DLD1 (cell line): ENCODE results near the gene WDR20.
"Not testable (repeated sequence)": the region's sequence is repeated elsewhere in the genome, so short reads cannot be mapped to it uniquely, and the experiment has no call there.

ENCODE experiments used
- in situ Hi-C: cut with HindIII; loops from 2 replicates; pipeline ENCODE4 v1.10.0; 2017; ENCODE audit warnings: low sequenced_read_pairs

The WDR20 gene

GRCh38 chr14:102131741-102132140 lies 8.0 kb upstream of the WDR20 start:
- in situ Hi-C loops, result no loop called here

GRCh38 chr14:102134021-102134420 lies 5.7 kb upstream of the WDR20 start:
- in situ Hi-C loops, result not testable (repeated sequence)

GRCh38 chr14:102134719-102135118 lies 5.0 kb upstream of the WDR20 start:
- in situ Hi-C loops, result not testable (repeated sequence)

- in situ Hi-C loops, result not testable (repeated sequence)
These were observed 4.2 kb upstream of the WDR20 start for GRCh38 chr14:102135456-102135855.

- in situ Hi-C loops, result no loop called here
These were observed 1.2 kb upstream of the WDR20 start for GRCh38 chr14:102138535-102138934.

DNA sequence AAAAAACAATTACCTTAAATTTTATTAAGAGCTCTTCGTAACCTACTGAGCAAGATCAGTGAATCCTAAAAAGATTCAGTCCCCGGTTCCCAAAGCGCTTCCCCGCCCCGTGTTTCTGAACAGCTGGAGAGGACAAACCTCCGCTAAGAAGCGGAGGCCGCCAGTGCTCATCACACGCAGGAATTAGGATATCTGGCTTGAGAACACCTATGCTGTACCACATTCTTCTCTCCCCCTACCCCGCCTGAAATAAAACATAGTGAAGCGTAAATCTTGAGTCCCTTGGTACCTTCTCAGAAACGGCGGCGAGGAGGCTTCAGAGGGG lies 774 bp upstream of the WDR20 start:
- in situ Hi-C loops, result no loop called here

GRCh38 chr14:102140027-102140749 lies 491 bp downstream of the WDR20 start:
- in situ Hi-C loops, result no loop called here

DNA sequence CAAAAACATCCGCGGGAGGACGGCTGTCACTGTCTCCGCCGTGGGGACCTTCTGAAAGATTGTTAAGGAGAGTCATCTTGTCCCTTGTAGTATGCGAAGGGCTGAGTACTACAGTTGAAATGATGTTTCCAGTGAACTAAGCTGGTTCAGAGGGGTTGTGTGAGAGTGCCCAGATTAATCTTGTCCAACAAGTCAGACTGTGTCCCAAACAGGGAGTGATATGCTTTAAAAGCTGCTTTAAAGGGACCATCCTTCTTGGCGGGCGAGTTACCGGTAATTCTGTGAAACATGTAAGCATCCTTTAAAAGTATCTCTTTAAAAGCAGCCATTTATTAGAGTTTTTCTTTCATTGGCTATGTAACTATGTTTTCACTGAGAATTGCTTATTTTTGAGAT lies 1.1 kb downstream of the WDR20 start:
- in situ Hi-C loops, result no loop called here

DNA sequence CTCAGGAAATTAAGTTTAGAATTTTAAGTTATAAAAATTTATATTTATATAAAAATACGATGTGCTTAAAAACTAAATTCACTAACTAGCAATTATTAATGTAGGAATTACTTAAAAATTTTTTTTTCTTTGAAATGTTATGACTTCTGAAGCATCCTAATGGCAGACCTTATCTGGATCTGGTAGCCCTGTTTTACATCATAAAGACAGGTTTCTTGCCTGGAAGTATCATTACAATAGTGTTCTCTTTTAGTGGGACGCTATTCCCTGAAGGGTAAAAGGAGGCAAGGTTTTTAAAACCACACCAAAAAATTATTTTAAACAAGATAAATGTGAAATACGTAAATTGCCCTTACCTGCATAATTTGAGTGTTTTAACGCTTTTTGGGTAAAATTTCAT lies 2.1 kb downstream of the WDR20 start:
- in situ Hi-C loops, result no loop called here

GRCh38 chr14:102144914-102145313 lies 5.2 kb downstream of the WDR20 start:
- in situ Hi-C loops, result no loop called here

GRCh38 chr14:102145395-102145794 lies 5.7 kb downstream of the WDR20 start:
- in situ Hi-C loops, result no loop called here

GRCh38 chr14:102146423-102146822 lies 6.7 kb downstream of the WDR20 start:
- in situ Hi-C loops, result no loop called here

- in situ Hi-C loops, result no loop called here
These were observed 10.4 kb downstream of the WDR20 start for GRCh38 chr14:102150083-102150482.

DNA sequence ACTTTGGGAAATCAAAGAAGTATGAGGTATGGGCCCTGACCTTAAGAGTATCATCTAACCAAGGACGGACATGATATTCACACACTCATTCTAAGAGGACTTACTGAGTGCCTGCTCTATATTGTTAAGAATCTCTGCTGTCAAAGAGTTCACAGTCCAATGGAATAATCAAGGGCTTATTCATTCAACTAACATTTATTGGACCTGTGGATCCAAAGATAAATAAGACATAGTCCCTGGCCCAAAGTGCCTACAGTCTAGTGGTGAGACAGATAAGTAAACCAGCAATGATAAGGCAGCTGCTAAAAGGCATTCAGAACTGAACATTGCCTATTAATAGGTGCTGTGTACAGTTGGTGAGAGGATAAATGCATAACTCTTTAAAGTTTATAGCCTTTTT lies 11.0 kb downstream of the WDR20 start:
- in situ Hi-C loops, result no loop called here

DNA sequence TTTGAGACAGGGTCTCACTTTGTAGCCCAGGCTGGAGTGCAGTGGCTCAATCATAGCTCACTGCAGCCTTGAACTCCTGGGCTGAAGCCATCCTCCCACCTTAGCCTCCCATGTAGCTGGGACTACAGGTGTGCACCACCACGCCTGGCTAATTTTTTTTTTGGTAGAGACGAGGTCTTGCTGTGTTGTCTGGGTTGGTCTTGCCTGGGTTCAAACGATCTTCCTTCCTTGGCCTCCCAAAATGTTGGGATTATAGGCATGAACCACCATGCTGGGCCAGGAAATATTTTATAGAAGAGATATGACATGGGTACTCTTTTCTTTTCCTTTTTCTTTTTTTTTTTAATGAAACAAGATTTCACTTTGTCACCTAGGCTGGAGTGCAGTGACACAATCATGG lies 11.7 kb downstream of the WDR20 start:
- in situ Hi-C loops, result not testable (repeated sequence)

DNA sequence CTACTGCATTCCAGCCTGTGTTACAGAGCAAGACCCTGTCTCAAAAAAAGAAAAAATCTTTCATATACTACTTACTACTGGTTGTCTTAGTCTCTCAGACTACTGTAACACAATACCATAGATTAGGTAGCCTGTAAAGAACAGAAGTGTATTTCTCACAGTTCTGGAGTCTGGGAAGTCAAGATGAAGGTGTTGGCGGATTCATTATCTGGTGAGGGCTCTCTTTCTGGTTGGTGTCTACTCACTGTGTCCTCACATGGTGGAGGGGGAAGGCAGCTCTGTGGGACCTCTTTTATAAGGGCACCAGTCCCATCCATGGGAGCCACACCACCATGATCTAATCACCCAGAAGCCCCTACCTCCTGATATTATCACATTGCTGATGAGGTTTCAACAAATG lies 14.4 kb downstream of the WDR20 start:
- in situ Hi-C loops, result no loop called here

GRCh38 chr14:102154821-102155549 lies 15.3 kb downstream of the WDR20 start:
- in situ Hi-C loops, result no loop called here

GRCh38 chr14:102157346-102157745 lies 17.6 kb downstream of the WDR20 start:
- in situ Hi-C loops, result no loop called here

GRCh38 chr14:102158797-102159196 lies 19.1 kb downstream of the WDR20 start:
- in situ Hi-C loops, result no loop called here

DNA sequence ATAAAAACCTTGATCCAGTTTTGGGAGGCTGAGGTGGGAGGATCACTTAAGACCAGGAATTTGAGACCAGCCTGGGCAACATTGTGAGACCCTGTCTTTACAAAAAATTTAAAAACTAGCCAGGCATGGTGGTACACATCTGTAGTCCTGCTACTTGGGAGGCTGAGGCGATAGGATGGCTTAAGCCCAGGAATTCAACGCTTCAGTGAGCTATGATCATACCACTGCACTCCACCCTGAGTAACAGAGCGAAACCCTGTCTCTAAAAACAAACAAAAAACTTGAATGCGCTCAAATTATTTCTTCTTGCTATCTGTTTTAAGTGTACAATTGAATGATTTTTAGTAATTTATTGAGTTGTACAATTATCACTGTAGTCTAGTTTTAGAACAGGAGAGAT lies 20.1 kb downstream of the WDR20 start:
- in situ Hi-C loops, result no loop called here

DNA sequence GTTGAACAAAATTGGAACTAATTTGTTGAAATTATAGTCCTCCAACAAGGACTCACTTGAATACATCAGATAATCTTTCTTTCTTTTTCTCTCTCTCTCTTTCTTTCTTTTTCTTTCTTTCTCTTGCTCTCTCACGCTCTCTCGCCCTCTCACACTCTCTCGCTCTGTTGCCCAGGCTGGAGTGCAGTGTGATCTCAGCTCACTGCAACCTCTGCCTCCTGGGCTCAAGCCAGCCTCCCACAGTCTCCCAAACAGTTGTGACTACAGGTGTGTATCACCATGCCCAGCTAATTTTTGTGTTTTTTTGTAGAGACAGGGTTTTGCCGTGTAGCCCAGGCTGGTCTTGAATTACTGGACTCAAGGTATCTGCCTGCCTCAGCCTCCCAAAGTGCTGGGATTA lies 22.8 kb downstream of the WDR20 start:
- in situ Hi-C loops, result no loop called here

GRCh38 chr14:102164241-102164641 lies 24.5 kb downstream of the WDR20 start:
- in situ Hi-C loops, result no loop called here

GRCh38 chr14:102164965-102165364 lies 25.3 kb downstream of the WDR20 start:
- in situ Hi-C loops, result no loop called here
